HepG2 (cell line): ENCODE results near the gene SAMD4B. TPM values are rescaled to one million over a fixed set of nuclear protein-coding genes. Genes with fewer than 3 reads are reported as not detected.

ENCODE experiments used
- ATAC-seq: fragments of 200-7000 bp; cut with Tn5 transposase; 3 replicates; pipeline ENCODE4 v1.9.1; 2020; ENCODE audit warnings: mild to moderate bottlenecking, moderate library complexity
- BruUV-seq: library from RNA; stranded (reverse); fragments of 400-500 nt; replicated peaks from 2 replicates; lab custom pipeline; 2021; lab: Mats Ljungman, UMichigan
- CTCF ChIA-PET: fragments of 300-600 bp; formaldehyde crosslinking; extraction: SDS; loops from one replicate; lab custom pipeline; 2021; ENCODE audit warnings: low total read pairs, inconsistent platforms, low intra/inter-chr PET ratio; lab: Yijun Ruan, JAX
- POLR2A ChIA-PET: fragments of 350-600 bp; sonication (Branson Sonifier 250); formaldehyde crosslinking; loops from one replicate; lab custom pipeline; 2020; ENCODE audit warnings: antibody characterized with exemption, inconsistent platforms; lab: Yijun Ruan, JAX
- DNase-seq: peaks from one replicate; pipeline ENCODE4 v3.0.0-alpha.2; 2015; ENCODE audit warnings: low spot score
- FAIRE-seq: peaks from 3 replicates; lab custom pipeline; 2011; peaks lifted over from hg19 to GRCh38; lab: Jason Lieb, UNC
- H2AFZ ChIP-seq: one replicate; pipeline ENCODE4 v1.6.1; 2011; ENCODE audit warnings: low read length, inconsistent platforms
- H3K27ac ChIP-seq: fragments of 300-600 bp; 3 replicates; pipeline ENCODE4 v1.8.0; 2011; ENCODE audit warnings: mixed run types, mild to moderate bottlenecking, mixed read lengths, low read length, inconsistent platforms; ENCODE audit not compliant: insufficient read depth; ENCODE audit errors: extremely low read length
- H3K27me3 ChIP-seq, 2 experiments: fragments of 200-600 bp in 1 of 2; 2 replicates in 1 of 2; 3 replicates in 1 of 2; pipeline versions ENCODE4 v1.6.0 to v1.8.0; 2011; ENCODE audit warnings: low read length in 2 of 2, mild to moderate bottlenecking in 2 of 2, moderate library complexity in 2 of 2, inconsistent platforms in 1 of 2; ENCODE audit not compliant: insufficient read depth in 2 of 2, control insufficient read depth in 1 of 2
- H3K36me3 ChIP-seq, 2 experiments: fragments of 200-600 bp in 1 of 2; replicated peaks in 1 of 2; 2 replicates in 1 of 2; 3 replicates in 1 of 2; pipeline versions ENCODE4 v1.5.1 to v1.8.0; 2011; ENCODE audit warnings: low read length in 2 of 2, inconsistent platforms in 1 of 2; ENCODE audit not compliant: insufficient read depth in 2 of 2, control insufficient read depth in 1 of 2
- H3K4me1 ChIP-seq: 2 replicates; pipeline ENCODE4 v1.5.1; 2012; ENCODE audit warnings: low read length, inconsistent platforms; ENCODE audit not compliant: insufficient read depth
- H3K4me2 ChIP-seq: 2 replicates; pipeline ENCODE4 v1.6.0; 2011; ENCODE audit warnings: low read depth, low read length, inconsistent platforms
- H3K4me3 ChIP-seq, 3 experiments: fragments of 200-600 bp in 1 of 3; sonication (generic), shearing (Covaris generic) in 1 of 3; replicated peaks in 1 of 3; 2 replicates each; pipeline ENCODE4 v1.5.1; 2011 to 2016; ENCODE audit warnings: low read length in 3 of 3, inconsistent platforms in 2 of 3, low read depth in 2 of 3, mild to moderate bottlenecking in 2 of 3, control low read depth in 1 of 3, mixed read lengths in 1 of 3; ENCODE audit not compliant: insufficient read depth in 1 of 3
- H3K79me2 ChIP-seq: one replicate; pipeline ENCODE4 v1.6.1; 2011; ENCODE audit warnings: low read length, inconsistent platforms; ENCODE audit not compliant: insufficient read depth
- H3K9ac ChIP-seq: 2 replicates; pipeline ENCODE4 v1.6.0; 2011; ENCODE audit warnings: mild to moderate bottlenecking, low read depth, low read length, inconsistent platforms; ENCODE audit not compliant: insufficient read depth
- H3K9me3 ChIP-seq: 2 replicates; pipeline ENCODE4 v1.5.1; 2012; ENCODE audit warnings: mild to moderate bottlenecking, low read length
- H4K20me1 ChIP-seq: 2 replicates; pipeline ENCODE4 v1.6.0; 2011; ENCODE audit warnings: inconsistent platforms, mild to moderate bottlenecking, low read length, moderate library complexity; ENCODE audit not compliant: insufficient read depth
- ATF2 ChIP-seq: sonication (generic); formaldehyde crosslinking; IDR thresholded peaks from 2 replicates; pipeline ENCODE4 v1.4.0; 2020; ENCODE audit warnings: missing genetic modification reagents
- FOXA3 ChIP-seq: IDR thresholded peaks from 2 replicates; pipeline ENCODE4 v1.6.1; 2016; ENCODE audit warnings: missing genetic modification reagents, missing compliant biosample characterization
- IKZF5 ChIP-seq: IDR thresholded peaks from 2 replicates; pipeline ENCODE4 v1.6.1; 2018; ENCODE audit warnings: missing genetic modification reagents, mild to moderate bottlenecking, missing compliant biosample characterization
- PRDM15 ChIP-seq: sonication (generic); formaldehyde crosslinking; IDR thresholded peaks from 2 replicates; pipeline ENCODE4 v1.4.0; 2020; ENCODE audit warnings: missing genetic modification reagents
- ZBTB39 ChIP-seq: sonication (generic); formaldehyde crosslinking; IDR thresholded peaks from 2 replicates; pipeline ENCODE4 v1.5.0; 2020; ENCODE audit warnings: missing genetic modification reagents
- ZNF687 ChIP-seq: sonication (generic); formaldehyde crosslinking; IDR thresholded peaks from 2 replicates; pipeline ENCODE4 v1.5.1; 2020; ENCODE audit warnings: mild to moderate bottlenecking, missing genetic modification reagents, moderate library complexity
- WGBS: methylation state at CpG from one replicate; pipeline ENCODE4 v1.1.6; 2017; ENCODE audit warnings: low lambda C conversion rate; 5-methylcytosine and 5-hydroxymethylcytosine counted together
- in situ Hi-C: cut with HindIII; loops from 2 replicates; pipeline ENCODE4 v1.10.0; 2017; ENCODE audit warnings: low pct_unique_long_range_greater_than_20kb; ENCODE audit not compliant: extremely low pct_ligation_motif_present
- intact Hi-C: fragments of 100-400 bp; cut with micrococcal nuclease; formaldehyde crosslinking; loops from one replicate; pipeline ENCODE4 v1.10.0; 2022; ENCODE audit not compliant: unreplicated experiment
- polyA plus RNA-seq, 8 experiments: library from polyadenylated mRNA; depleted of rRNA in 3 of 8; stranded (reverse) in 7 of 8; unstranded in 1 of 8; fragments of >200 nt; fragmentation: Illumina TruSeq in 4 of 8; extraction: Trizol in 4 of 8; gene quantifications; 2 replicates each; pipeline versions ENCODE4 v1.2.1 to v1.2.3, GENCODE V29; 2011 to 2016; ENCODE audit warnings: low read depth in 4 of 8, missing spikeins in 1 of 8, mixed read lengths in 1 of 8; ENCODE audit not compliant: insufficient read depth in 1 of 8
- total RNA-seq, 5 experiments: library from RNA; depleted of rRNA; stranded (reverse); fragments of >200 nt; fragmentation: Illumina TruSeq; extraction: Trizol; gene quantifications; 2 replicates each; pipeline ENCODE4 v1.2.3, GENCODE V29; 2016; ENCODE audit warnings: low read depth in 1 of 5

SAMD4B gene
- total and polyA plus RNA-seq, 2 of the 13 experiments (the other 11 are each of a cell fraction or from before 2014, with no cell fraction given) = 26.0 to 31.8 TPM

GRCh38 chr19:39409208-39410016 is 67.2 kb downstream of the SAMD4B start:
- Histone ChIP-seq H3K4me1 (peaks cover 47% of the 10 kb centered on the region), H3K4me3 (peak overlapping the region; percentile 97 to 98 (median 97)), H3K79me2 (peaks cover 39% of the 10 kb centered on the region), H3K4me2 (peak overlapping the region; percentile 96), H4K20me1 (peaks cover 20% of the 10 kb centered on the region; the same call in 1 of the 2 replicates), H3K27me3 (no peaks in the 10 kb centered on the region; a peak in 1 of 5 replicates), H2AFZ (no peak overlapping the region), H3K9me3 (no peaks in the 10 kb centered on the region), H3K36me3 (peaks cover 0 to 3% of the 10 kb centered on the region in 2 experiments; a peak in 1 of 5 replicates), H3K9ac (peak overlapping the region; percentile 92), H3K27ac (peak overlapping the region; percentile 81)
- WGBS = 8% methylated on average over 10 of the region's 52 CpGs
- DNase-seq (peak; percentile 61), FAIRE-seq (no peak), ATAC-seq (no peak)
- intact Hi-C loops = loop anchor here (5.0 to 10.0 kb wide), 3 partner anchors 67 to 287 kb away; partner anchors contain the start of genes EID2B and SAMD4B
- ChIA-PET POLR2A (interaction anchor here (2.2 to 5.8 kb wide), 3 partner anchors 12 to 27 kb away, joined by 15 to 117 read pairs (median 43); partner anchors contain the start of genes MED29, PAF1 and RPS16), CTCF (interaction anchor here (5.1 kb wide), 1 partner anchor 12 kb away, joined by 127 read pairs; no protein-coding TSS in a partner anchor)
- BruUV-seq = no TSS peak
- in situ Hi-C loops = no loop called here
- TF ChIP-seq ZBTB39 (CRISPR knock-in tag) (no peak), PRDM15 (CRISPR knock-in tag) (0 out of 2 replicates have a peak, but pooled peaks have one; percentile 24), ZNF687 (no peak), IKZF5 (CRISPR knock-in tag) (peak; percentile 62), FOXA3 (0 out of 2 replicates have a peak, but pooled peaks have one; percentile 11), ATF2 (CRISPR knock-in tag) (peak; percentile 83)
